ENCODE data around the gene P3H3. TPM values are rescaled to one million over a fixed set of nuclear protein-coding genes. Genes with fewer than 3 reads are reported as not detected.
"Not testable (repeated sequence)": the region's sequence is repeated elsewhere in the genome, so short reads cannot be mapped to it uniquely, and the experiment has no call there.

P3H3 gene
- total RNA-seq, 3 donors from 2014 or later, result 7.5 to 29.5 (median 10.1) TPM

GRCh38 chr12:6887460-6887859, 59.3 kb downstream of the P3H3 start:
- peak overlapping the region in 1 of 2 donors; percentile 17 for H3K27ac ChIP-seq
- intact Hi-C loops (cut with DNase I; ENCODE audit: low total_unique reads), result no loop called here
- no peaks in the 10 kb centered on the region for H3K27me3 ChIP-seq
- no peaks in the 10 kb centered on the region for H3K9me3 ChIP-seq
- no peaks in the 10 kb centered on the region for H3K36me3 ChIP-seq
- no peak for DNase-seq (ENCODE audit: low spot score in 2 of 2)
- H3K4me1 ChIP-seq, result peaks cover 0 to 3% of the 10 kb centered on the region in 2 donors
- no peak for TF ChIP-seq CTCF (IDR thresholded peaks at IDR 0.05)
- TF ChIP-seq POLR2AphosphoS5 (IDR thresholded peaks at IDR 0.05), result no peak
- no peak for TF ChIP-seq POLR2A (IDR thresholded peaks at IDR 0.05)
- H3K4me3 ChIP-seq, result no peak overlapping the region

- Histone ChIP-seq H3K4me3 (no peak overlapping the region), H3K9me3 (no peaks in the 10 kb centered on the region), H3K4me1 (peaks cover 0 to 3% of the 10 kb centered on the region in 2 donors), H3K36me3 (no peaks in the 10 kb centered on the region), H3K27me3 (no peaks in the 10 kb centered on the region), H3K27ac (no peak overlapping the region)
- TF ChIP-seq POLR2A (IDR thresholded peaks at IDR 0.05), result no peak
- TF ChIP-seq POLR2AphosphoS5 (IDR thresholded peaks at IDR 0.05), result no peak
- TF ChIP-seq CTCF (IDR thresholded peaks at IDR 0.05), result no peak
- no peak for DNase-seq (ENCODE audit: low spot score in 2 of 2)
- intact Hi-C loops (cut with DNase I; ENCODE audit: low total_unique reads), result no loop called here
These were observed 60.2 kb downstream of the P3H3 start for GRCh38 chr12:6888360-6888759.

- H3K27me3 ChIP-seq; H3K4me3 ChIP-seq; H3K4me1 ChIP-seq; H3K9me3 ChIP-seq; intact Hi-C loops (cut with DNase I; ENCODE audit: low total_unique reads); H3K36me3 ChIP-seq; H3K27ac ChIP-seq; DNase-seq (ENCODE audit: low spot score in 2 of 2): not testable (repeated sequence)
These were observed 60.6 kb downstream of the P3H3 start for GRCh38 chr12:6888794-6889193.

Other genes starting within 250 kb of the P3H3 start
- 100 to 1,000 TPM; 162 to 227 (median 203) TPM for gene CHD4, start 221.0 kb upstream of the P3H3 start, total RNA-seq
- gene LPAR5, start 192.4 kb upstream of the P3H3 start, total RNA-seq, result 1 to 10 TPM in 2 of 3 donors, under 1 TPM in 1; 0.98 to 1.8 (median 1.8) TPM
- 1 to 10 TPM in 1 of 3 donors, under 1 TPM in 2; 0.59 to 2.4 (median 0.66) TPM for gene ACRBP, start 181.0 kb upstream of the P3H3 start, total RNA-seq
- gene ING4, start 165.3 kb upstream of the P3H3 start, total RNA-seq, result 10 to 100 TPM; 51.1 to 74.2 (median 56.3) TPM
- 10 to 100 TPM; 34.4 to 57.0 (median 49.5) TPM for gene ZNF384, start 139.0 kb upstream of the P3H3 start, total RNA-seq
- gene PIANP, start 127.6 kb upstream of the P3H3 start, total RNA-seq, result under 1 TPM in 2 of 3 donors, not detected in 1; 0.29 to 0.33 TPM
- 10 to 100 TPM; 52.1 to 72.2 (median 59.9) TPM for gene COPS7A, start 104.4 kb upstream of the P3H3 start, total RNA-seq
- 100 to 1,000 TPM; 130 to 168 (median 159) TPM for gene MLF2, start 75.3 kb upstream of the P3H3 start, total RNA-seq
- 100 to 1,000 TPM in 1 of 3 donors, 10 to 100 TPM in 2; 70.9 to 101 (median 85.8) TPM for gene PTMS, start 62.0 kb upstream of the P3H3 start, total RNA-seq
- 1 to 10 TPM in 1 of 3 donors, under 1 TPM in 2; 0.44 to 1.3 (median 0.80) TPM for gene LAG3, start 55.9 kb upstream of the P3H3 start, total RNA-seq
- gene CD4, start 38.9 kb upstream of the P3H3 start, total RNA-seq, result 10 to 100 TPM in 2 of 3 donors, 1 to 10 TPM in 1; 5.9 to 29.0 (median 11.0) TPM
- 1 to 10 TPM; 2.6 to 4.2 (median 4.1) TPM for gene GPR162, start 6.6 kb upstream of the P3H3 start, total RNA-seq
- 1 to 10 TPM in 2 of 3 donors, under 1 TPM in 1; 0.80 to 3.3 (median 2.2) TPM for gene GNB3, start 12.5 kb downstream of the P3H3 start, total RNA-seq
- gene CDCA3, start 22.9 kb downstream of the P3H3 start, total RNA-seq, result 1 to 10 TPM in 2 of 3 donors, under 1 TPM in 1; 0.33 to 3.0 (median 1.8) TPM
- gene USP5, start 23.7 kb downstream of the P3H3 start, total RNA-seq, result 10 to 100 TPM; 32.6 to 52.8 (median 34.7) TPM
- gene TPI1, start 39.1 kb downstream of the P3H3 start, total RNA-seq, result 100 to 1,000 TPM; 297 to 386 (median 351) TPM
- 10 to 100 TPM in 2 of 3 donors, 1 to 10 TPM in 1; 9.0 to 13.4 (median 12.7) TPM for gene SPSB2, start 44.9 kb downstream of the P3H3 start, total RNA-seq
- 10 to 100 TPM in 2 of 3 donors, 1 to 10 TPM in 1; 7.4 to 15.4 (median 10.8) TPM for gene LRRC23, start 76.4 kb downstream of the P3H3 start, total RNA-seq
- 10 to 100 TPM in 2 of 3 donors, 1 to 10 TPM in 1; 5.0 to 16.1 (median 11.1) TPM for gene ENO2, start 86.2 kb downstream of the P3H3 start, total RNA-seq
- 10 to 100 TPM; 57.9 to 96.4 (median 59.7) TPM for gene ATN1, start 99.6 kb downstream of the P3H3 start, total RNA-seq
- gene RNU7-1, start 115.4 kb downstream of the P3H3 start, total RNA-seq, result not detected
- 100 to 1,000 TPM; 515 to 824 (median 547) TPM for gene C12orf57, start 115.6 kb downstream of the P3H3 start, total RNA-seq
- 10 to 100 TPM; 14.7 to 28.0 (median 20.3) TPM for gene PTPN6, start 122.9 kb downstream of the P3H3 start, total RNA-seq
- 100 to 1,000 TPM; 194 to 237 (median 221) TPM for gene PHB2, start 142.3 kb downstream of the P3H3 start, total RNA-seq
- 10 to 100 TPM; 29.6 to 52.0 (median 49.5) TPM for gene EMG1, start 142.5 kb downstream of the P3H3 start, total RNA-seq
- 10 to 100 TPM; 28.3 to 67.5 (median 63.7) TPM for gene LPCAT3, start 190.1 kb downstream of the P3H3 start, total RNA-seq
- 100 to 1,000 TPM; 307 to 959 (median 622) TPM for gene C1S, start 232.3 kb downstream of the P3H3 start, total RNA-seq

Data from breast epithelium (tissue), 4 donors.